ENCODE results near the gene COG6.

- TF ChIP-seq CTCF (IDR thresholded peaks at IDR 0.05) (no peak), POLR2AphosphoS5 (IDR thresholded peaks at IDR 0.05) (no peak)
Measured at GRCh38 chr13:39777527-39778061, 122.1 kb downstream of the COG6 start.

All from suprapubic skin (tissue), 3 donors.